OCI-M2 (cell line): ENCODE results near the gene ELOVL1.

Experiments used
- DNase-seq: peaks from one replicate; lab custom pipeline; 2025; ENCODE audit not compliant: unreplicated experiment; lab: John Stamatoyannopoulos, UW

ELOVL1 gene

DNA sequence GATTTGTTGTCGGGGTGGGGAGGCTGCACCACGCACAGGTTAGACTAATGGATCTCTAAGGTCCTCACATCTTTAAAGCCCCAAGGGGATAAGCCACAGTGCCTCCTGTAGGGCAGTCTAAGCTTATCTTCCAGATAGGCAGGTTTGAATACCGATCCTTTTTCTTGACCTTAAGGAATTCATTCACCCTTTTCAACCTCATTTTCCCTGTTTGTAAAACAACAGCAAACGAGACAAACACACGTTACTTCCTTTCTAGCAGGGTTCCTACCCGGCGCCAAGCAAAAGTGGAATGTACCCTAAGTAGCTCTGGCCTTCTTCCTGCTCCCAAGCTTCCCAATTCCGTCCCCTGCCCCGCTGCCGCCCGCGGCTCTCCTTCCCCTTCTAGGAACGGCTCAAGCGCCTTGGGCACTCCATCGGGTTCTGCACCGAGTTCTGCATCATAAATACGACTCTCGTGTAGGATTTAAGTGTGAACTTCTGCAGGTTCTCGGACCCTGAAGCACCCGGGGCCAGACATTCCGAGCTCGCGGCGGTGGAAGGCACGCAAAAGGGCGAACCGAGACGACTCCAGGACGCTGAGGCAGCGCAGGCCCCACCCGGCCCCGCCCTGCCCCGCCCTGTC is 9.6 kb downstream of the ELOVL1 start:
- DNase-seq, result no peak

DNA sequence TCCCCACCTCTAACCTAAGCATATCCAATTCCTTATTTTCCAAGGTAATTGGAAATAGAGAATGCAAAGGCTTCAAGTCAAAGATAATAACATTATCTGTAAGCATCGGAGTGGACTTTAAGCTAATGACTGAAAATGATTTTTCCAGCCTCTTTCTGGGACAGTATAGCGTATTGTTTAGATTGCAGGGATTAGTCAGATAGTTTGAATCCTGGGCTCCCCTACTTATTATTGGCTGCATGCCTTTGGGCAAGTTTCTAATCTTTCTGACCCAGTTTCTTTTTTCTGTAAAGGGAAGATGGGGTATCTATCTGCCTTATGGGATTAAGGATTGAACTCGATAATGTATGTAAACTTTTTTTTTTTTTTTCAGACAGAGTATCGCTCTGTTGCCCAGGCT is 10.6 kb downstream of the ELOVL1 start:
- no peak for DNase-seq

DNA sequence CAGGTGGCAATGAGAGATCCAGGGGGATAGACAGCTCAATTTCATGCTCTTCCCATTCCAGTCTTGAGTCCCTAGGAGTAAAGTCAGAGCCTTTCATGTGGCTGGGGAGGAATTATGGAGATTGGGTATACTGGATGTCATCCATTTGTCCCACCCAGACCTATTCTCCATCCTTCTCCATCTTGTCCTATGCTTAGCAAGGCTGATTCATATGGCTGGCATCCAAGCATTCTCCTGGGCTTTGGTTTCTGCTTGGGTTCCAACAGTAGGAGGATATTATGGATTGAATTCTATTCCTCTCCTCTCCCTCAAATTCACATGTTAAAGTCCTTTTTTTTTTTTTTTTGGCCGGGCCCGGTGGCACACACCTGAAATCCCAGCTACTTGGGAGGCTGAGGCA is 12.9 kb downstream of the ELOVL1 start:
- no peak for DNase-seq

DNA sequence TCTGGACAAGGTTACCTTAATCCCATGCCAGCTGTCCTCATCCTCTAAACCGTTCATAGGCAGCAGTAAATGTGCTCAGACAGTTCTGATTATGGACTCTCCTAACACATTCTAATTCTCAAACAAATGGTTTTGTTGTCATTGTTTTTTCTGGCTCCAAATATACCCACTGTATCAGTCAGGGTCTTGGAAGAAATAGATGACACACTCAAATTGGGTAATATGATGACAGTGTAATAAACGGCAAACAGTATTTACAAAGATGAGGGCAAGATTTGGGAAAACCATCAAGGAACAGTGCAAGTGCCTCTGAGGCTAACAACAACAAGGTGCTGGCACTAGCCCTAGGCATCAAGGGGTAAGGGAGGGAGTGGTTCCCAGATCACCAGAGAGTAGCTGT is 13.3 kb downstream of the ELOVL1 start:
- DNase-seq, result no peak

DNA sequence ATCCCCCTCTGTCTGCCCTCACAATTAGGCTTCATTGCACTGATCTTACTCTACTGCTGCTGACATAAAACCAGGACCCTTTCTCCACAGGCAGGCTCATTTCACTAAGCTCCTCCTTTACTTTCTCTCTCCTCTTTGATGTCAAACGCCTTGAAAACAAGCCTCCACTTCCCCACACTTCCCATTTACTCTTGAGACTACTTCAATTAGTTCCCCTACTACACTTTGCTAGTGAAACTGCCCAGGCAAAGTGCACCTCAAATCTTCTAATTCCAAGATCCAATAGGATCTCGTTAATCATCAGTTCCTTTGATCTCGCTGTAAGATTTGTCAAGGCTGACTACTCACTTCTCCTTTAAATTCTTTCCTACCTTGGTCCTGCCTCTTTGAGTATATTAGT is 14.9 kb downstream of the ELOVL1 start:
- no peak for DNase-seq

DNA sequence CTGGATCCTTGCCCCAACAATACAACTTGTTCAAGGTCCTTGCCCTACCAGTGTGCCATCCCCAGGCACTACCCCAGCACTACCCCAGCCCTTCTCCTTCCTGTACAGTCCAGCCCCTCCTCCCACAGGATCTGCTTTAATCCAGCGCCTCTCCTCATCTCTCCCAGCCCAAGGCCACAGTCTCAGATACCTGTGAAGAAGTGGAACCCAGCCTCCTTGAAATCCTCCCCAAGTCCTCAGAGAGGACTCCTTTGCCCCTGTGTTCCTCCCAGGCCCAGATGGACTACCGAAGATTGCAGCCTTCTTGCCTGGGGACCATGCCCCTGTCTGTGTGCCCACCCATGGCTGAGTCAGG is 15.5 kb downstream of the ELOVL1 start:
- no peak for DNase-seq

DNA sequence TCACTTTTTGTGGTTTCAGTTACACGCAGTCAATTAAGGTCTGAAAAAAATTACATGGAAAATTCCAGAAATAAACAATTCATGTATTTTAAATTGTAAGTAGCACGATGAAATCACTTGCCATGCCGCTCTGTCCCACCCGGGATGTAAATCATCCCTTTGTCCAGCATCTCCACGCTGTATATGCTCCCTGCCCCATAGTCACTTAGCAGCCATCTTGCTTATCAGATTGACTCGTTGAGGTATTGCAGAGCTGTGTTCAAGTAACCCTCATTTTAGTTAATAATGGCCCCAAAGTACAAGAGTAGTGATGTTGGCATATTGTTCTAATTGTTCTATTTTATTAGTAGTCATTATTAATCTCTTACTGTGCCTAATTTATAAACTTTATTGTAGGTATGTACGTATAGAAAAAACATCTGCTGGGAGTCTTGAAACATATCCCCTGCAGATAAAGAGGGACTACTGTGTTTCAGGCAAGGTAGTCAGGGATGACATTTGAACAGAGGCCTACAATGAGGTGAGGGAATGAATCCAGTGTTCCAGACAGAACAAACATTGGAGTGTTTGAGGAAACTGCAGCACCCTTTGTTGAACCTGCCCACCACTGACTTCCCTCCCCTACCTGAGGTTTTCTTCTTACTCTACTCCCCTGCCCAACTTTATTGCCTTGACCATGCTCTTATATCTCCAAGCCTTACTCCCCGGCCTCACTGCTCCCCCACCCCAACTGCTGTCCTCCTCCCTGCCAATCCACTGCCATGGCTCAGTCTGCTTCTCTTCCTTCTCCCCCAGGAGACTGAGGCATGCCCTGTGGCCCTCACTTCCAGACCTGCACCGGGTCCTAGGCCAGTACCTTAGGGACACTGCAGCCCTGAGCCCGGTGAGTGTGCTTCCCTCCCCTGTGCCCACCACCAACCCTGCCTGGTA is 16.1 kb downstream of the ELOVL1 start:
- no peak for DNase-seq

DNA sequence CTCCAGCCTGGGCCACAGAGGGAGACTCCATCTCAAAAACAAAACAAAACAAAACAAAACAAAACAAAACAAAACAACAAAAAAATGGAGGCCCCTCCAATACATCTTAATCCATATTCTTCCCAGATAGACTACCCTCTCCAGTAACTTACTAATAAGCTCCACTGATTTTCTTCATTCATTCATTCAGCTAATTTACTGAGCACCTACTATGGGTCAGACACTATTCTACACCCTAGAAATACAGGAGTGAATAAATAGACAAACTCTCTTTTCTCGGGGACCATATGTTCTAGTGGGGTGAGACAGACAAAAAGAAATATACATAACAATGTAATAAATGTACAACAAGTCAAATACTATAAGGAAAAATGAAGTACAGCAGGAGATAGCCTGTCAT is 16.8 kb downstream of the ELOVL1 start:
- no peak for DNase-seq

DNA sequence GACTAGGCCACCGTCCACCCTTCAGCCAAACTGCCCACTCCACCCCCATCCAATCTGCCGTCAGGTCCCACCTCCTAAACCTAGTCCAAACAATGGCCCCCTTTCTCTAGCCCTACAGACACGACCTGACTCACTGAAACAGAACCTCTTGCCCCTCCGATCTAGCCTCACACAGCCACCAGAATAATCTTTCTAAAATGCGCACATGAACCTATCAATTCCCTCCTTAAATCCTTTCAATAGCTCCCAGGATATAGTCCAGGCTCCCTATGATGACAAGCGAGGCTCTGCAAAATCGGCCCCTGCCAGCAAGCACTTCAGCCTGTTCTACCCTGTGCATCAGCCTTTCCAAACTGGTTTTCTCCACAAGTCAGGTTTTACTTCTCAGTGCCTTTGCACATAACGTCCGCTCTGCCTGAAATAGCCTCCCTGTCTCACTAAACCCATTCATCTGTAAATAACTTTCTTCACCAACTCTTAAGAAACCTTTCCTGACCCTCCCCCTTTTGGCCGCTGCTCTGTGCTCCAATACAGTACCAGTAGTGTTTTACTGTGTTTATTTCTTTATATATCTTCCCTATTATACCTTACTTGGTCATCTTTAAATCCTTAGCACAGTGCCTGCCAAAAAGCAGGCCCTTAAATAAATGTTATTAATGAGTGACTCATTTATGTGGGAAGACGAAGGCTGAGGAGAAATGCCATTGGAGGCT is 18.1 kb downstream of the ELOVL1 start:
- DNase-seq, result no peak

DNA sequence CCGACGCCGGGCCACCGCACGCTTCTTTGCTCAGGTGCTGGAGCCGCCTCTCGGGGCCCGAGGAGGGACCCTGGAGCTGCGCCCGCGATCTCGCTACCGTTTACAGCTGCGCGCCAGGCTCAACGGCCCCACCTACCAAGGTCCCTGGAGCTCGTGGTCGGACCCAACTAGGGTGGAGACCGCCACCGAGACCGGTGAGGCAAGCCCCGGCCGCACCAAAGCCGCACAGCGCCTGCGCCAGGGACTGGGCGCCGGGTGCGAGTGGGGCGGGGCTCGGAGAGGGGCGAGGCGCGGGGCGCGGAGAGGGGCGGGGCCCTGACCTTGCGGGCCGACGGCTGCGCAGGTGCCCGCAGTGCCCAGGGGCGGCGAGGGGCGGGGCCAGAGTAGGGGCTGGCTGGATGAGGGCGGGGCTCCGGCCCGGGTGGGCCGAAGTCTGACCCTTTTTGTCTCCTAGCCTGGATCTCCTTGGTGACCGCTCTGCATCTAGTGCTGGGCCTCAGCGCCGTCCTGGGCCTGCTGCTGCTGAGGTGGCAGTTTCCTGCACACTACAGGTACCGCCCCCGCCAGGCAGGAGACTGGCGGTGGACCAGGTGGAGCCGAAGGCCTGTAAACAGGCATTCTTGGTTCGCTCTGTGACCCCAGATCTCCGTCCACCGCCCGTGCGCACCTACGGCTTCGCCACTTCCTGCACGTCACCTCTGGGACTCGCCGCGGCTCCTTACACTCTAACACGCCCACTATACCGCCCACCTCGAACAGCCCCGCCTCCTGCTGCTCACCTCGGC is 18.8 kb downstream of the ELOVL1 start:
- no peak for DNase-seq

DNA sequence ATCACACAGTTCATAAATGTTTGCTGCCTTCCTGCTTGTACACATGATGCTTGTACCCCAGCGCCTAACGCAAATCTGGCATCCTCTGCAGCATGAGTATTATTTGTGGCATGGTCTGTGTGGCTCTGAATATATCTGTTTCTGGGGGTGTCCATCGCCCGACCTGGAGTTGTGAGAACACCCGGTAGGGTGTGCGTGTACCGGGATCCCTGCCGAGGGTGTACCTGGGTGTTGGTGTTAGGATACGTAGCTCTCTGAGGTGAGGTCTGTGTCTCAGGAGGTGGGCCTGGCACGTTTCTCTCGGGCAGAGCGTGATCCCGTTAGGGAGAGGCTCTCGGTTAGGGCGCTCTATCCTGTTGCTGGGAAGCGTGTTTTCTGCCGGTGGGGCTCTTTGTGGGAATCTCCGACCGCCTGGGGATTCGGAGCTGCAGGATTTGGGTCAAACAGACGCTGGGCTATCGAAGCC is 19.4 kb downstream of the ELOVL1 start:
- no peak for DNase-seq

DNA sequence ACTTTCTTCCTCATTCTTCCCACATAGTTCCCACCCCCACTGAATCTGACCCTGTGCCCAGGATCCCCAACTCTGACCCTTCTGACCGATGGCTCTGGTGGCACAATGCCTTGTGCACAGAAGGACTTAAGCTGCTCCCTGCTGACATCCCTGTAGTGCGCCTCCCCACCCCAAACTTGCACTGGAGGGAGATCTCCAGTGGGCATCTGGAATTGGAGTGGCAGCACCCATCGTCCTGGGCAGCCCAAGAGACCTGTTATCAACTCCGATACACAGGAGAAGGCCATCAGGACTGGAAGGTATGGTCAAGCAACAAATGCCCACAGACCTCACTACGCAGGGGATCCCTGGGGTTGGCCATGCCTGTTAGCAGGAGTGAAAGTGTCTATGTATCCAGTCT is 21.2 kb downstream of the ELOVL1 start:
- no peak for DNase-seq

DNA sequence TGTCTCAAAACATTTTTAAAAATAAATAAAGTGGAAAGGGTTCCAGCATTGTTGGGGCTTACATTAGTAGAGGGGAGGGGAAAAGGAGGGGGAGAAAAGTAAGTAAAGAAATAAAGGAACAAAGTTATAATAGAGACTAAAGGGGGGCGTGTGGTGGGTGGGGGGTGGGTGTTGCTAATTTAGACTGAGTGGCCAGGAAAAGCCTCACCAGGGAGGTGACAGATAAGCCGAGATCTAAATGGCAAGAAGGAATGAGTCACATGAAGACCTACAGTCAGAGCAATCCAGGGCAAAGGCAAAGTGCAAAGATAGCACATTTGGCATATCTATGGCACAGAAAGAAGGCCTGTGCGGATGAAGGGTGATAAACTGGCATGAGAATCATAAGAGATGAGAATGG is 22.7 kb downstream of the ELOVL1 start:
- no peak for DNase-seq

DNA sequence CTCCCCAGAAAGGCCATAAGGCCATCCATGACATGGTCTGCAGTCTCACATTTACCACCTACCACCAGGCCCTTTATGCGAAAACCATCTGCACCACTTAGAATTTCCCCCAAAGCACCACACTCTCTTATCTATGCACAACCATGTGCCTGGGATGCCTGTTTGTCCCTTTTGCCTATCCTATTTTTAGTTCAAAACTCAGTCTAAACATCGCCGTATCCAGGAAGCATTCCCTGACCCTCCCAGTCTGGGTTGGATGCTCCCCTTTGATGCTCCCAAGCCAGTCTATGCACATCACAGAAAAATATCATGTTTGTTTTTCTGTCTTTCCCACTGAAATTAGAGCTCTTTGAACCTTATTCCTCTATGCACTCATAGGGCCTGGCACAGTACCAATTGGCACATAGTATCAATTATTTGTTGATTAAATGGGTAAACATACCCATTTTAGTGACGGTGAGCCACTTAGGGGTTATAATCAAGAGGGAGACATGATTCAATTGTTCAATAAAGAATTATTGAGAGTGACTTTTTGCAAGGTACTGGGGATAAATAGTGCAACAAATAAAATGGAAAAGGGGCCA is 23.5 kb downstream of the ELOVL1 start:
- DNase-seq, result no peak

DNA sequence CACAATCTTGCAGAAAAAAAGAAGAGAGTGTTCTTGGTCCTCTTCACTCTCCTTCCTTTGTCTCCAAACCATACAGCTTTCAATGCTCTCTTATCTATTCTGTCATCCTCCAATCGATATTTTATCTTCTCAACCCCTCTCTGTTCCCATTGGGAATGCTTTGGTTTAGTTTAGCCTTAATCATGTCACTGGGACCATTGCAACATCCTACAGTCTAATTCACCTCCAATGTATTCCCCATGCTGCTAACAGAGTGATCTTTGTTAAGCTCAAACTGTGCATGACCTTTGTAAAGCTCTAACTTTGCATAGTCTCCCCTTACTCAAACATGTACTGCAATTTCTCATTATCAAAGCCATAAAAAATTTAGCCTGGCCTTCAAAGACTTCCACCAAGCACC is 27.3 kb downstream of the ELOVL1 start:
- DNase-seq, result no peak

DNA sequence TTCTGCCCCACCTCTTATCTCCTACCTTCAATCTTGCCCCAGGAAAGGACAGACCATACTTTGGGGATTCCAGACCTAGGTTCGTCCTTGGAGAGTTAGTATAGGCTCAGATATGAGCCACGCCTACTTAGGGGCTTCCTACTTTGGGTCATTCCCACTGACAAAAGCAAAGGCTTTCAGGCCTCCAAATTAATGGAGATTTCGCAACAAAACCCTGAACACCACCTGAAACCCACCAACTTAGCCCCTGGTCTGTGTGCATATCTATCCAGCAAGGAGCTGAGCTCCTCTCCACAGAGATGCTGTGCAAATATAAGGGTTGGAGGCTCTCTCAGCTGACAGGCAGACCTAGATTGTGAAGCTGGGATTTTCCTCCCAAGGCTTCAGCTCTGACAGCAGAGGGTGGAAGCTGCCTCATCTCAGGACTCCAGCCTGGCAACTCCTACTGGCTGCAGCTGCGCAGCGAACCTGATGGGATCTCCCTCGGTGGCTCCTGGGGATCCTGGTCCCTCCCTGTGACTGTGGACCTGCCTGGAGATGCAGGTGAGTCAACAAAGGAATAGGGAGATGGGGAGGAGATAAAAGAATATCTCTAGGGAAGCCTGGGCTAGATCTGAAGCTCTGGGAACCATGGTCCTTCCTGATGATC is 28.1 kb downstream of the ELOVL1 start:
- no peak for DNase-seq

DNA sequence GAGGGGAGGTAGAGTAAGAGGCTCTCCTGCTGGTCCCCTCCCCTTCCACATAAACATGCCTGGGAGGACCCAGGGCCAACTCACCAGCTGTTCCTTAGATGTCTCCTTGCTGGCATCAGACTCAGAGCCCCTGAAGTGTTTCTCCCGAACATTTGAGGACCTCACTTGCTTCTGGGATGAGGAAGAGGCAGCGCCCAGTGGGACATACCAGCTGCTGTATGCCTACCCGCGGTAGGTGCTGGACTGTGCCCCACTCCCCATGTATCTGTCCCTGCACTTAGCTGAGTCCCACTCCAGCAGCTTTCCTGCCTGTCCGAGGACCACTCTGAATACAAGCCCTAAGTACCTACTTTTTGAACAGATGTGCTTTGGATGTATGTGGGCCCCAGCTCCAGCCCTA is 29.8 kb downstream of the ELOVL1 start:
- DNase-seq, result no peak

DNA sequence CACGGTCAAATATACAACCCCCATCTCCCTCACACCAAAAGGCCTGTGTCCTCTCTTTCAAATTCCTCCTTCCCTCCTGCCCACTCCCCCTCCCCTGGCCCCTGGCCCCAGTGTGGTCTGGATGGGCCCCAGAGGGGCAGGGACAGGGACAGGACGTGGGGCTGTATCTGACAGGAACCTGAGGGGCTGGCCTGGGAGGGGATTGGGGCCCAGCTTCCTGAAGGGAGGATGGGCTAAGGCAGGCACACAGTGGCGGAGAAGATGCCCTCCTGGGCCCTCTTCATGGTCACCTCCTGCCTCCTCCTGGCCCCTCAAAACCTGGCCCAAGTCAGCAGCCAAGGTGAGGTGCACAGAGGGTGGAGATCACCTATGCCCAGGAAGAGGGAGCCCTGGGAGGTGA is 30.2 kb downstream of the ELOVL1 start, which contains the start of gene MPL:
Gene MPL, plus strand, starts transcription at position 231 of the 400 bp plus-strand sequence. Its CDS starts 31 bp downstream, at position 262.
- no peak for DNase-seq

DNA sequence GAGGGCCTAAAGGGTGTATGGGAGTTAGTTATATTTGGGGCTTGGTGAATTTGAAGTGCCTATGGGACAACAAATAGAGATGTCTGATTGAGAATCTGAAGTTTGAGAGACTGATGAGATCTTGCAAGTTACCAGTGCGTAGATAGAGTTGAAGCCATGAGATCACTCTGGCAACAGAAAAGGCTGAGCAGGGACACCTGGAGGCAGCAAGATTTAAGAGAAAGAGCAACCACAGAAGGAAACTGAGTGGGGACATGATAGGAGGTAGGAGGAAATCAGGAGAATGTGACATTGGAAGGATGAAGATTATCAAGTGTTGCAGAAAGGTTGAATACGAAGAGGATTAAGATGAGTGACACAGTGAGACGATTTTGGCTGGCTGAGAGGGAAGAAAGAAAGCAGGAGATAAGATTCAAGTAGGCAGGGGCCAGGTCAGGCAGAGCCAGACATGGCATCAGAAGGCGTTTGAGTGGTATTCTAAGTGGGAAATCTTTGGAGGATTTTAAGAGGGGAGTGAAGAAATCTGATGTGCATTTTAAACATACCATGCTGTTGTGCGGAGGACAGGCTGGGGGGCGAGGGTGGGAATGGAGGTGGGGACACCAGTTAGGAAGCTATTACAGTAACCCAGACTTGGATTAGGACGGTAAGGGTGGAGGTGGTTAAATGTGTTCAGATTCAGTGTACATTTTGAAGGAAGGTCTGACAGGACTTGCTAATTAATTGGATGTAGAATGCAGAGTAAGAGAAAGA is 33.2 kb downstream of the ELOVL1 start:
- no peak for DNase-seq
